SU-DHL-6 (cell line): ENCODE data around the gene EFCAB14.
"Not testable (repeated sequence)": the region's sequence is repeated elsewhere in the genome, so short reads cannot be mapped to it uniquely, and the experiment has no call there.

Experiments
- EZH2phosphoT487 ChIP-seq: fragments of 200-600 bp; sonication (generic), shearing (Covaris generic); conservative IDR thresholded peaks from 2 replicates; pipeline ENCODE4 v1.6.1; 2018; ENCODE audit warnings: mild to moderate bottlenecking, antibody characterized with exemption, low read length, moderate library complexity, mixed read lengths
- TF ChIP-seq, protein P1 (sequence below): fragments of 200-600 bp; sonication (generic); IDR thresholded peaks from one replicate; pipeline ENCODE4 v1.5.1; 2017; ENCODE audit warnings: antibody characterized with exemption, mild to moderate bottlenecking, low read length, moderate library complexity; ENCODE audit not compliant: insufficient read depth, poor library complexity, severe bottlenecking

- TF ChIP-seq, protein P1, sequence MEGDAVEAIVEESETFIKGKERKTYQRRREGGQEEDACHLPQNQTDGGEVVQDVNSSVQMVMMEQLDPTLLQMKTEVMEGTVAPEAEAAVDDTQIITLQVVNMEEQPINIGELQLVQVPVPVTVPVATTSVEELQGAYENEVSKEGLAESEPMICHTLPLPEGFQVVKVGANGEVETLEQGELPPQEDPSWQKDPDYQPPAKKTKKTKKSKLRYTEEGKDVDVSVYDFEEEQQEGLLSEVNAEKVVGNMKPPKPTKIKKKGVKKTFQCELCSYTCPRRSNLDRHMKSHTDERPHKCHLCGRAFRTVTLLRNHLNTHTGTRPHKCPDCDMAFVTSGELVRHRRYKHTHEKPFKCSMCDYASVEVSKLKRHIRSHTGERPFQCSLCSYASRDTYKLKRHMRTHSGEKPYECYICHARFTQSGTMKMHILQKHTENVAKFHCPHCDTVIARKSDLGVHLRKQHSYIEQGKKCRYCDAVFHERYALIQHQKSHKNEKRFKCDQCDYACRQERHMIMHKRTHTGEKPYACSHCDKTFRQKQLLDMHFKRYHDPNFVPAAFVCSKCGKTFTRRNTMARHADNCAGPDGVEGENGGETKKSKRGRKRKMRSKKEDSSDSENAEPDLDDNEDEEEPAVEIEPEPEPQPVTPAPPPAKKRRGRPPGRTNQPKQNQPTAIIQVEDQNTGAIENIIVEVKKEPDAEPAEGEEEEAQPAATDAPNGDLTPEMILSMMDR, result not testable (repeated sequence)
- TF ChIP-seq EZH2phosphoT487, result not testable (repeated sequence)
These were observed 58.8 kb downstream of the EFCAB14 start for GRCh38 chr1:46660116-46660515.
